ENCODE measurements around the gene ARFGEF2. TPM values are rescaled to one million over a fixed set of nuclear protein-coding genes. Genes with fewer than 3 reads are reported as not detected.

Gene ARFGEF2
- total RNA-seq, 1 experiment from 2014 or later = 47.0 TPM

DNA sequence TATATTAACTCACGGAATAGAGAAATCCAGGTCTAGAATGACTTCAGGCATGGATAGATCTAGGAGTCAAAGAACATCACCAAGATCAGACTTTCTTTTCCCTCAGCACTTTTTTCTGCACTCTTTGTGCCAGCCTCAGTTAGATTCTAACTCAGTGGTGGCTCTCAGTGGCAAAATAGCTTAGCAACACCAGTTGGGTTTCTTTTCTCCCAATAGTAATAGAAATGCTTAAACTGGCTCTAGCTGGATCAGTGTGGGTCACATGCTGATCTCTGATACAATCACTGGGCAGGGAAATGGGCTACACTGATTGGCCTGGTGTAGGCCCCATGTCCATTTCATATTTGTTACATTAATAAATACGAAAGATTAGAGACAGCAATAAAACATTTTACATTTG is 44.2 kb upstream of the ARFGEF2 start:
- Histone ChIP-seq H3K36me3 (ENCODE audit: low read depth) (no peaks in the 10 kb centered on the region), H3K27ac (no peak overlapping the region), H3F3A (ENCODE audit: insufficient read depth, low read depth) (peaks cover 9% of the 10 kb centered on the region; the same call in 1 of the 2 replicates), H3K27me3 (ENCODE audit: insufficient read depth, low read depth) (no peaks in the 10 kb centered on the region), H3K4me2 (no peak overlapping the region), H4K20me1 (ENCODE audit: insufficient read depth) (no peaks in the 10 kb centered on the region), H2AFZ (no peak overlapping the region), H3K4me1 (replicated peaks; ENCODE audit: insufficient read depth) (peaks cover 35% of the 10 kb centered on the region), H3K79me2 (ENCODE audit: low read depth) (no peaks in the 10 kb centered on the region), H3K9me3 (ENCODE audit: insufficient read depth, low read depth) (no peaks in the 10 kb centered on the region), H3K9me2 (ENCODE audit: insufficient read depth) (no peaks in the 10 kb centered on the region), H3K4me3 (no peak overlapping the region)
- intact Hi-C loops (cut with micrococcal nuclease; ENCODE audit: unreplicated experiment) = no loop called here
- DNase-seq = no peak
- no TSS peak for BruUV-seq (replicated peaks)
- TF ChIP-seq EZH2 (IDR thresholded peaks at IDR 0.05; ENCODE audit: low read depth) = no peak
- TF ChIP-seq, protein P1, sequence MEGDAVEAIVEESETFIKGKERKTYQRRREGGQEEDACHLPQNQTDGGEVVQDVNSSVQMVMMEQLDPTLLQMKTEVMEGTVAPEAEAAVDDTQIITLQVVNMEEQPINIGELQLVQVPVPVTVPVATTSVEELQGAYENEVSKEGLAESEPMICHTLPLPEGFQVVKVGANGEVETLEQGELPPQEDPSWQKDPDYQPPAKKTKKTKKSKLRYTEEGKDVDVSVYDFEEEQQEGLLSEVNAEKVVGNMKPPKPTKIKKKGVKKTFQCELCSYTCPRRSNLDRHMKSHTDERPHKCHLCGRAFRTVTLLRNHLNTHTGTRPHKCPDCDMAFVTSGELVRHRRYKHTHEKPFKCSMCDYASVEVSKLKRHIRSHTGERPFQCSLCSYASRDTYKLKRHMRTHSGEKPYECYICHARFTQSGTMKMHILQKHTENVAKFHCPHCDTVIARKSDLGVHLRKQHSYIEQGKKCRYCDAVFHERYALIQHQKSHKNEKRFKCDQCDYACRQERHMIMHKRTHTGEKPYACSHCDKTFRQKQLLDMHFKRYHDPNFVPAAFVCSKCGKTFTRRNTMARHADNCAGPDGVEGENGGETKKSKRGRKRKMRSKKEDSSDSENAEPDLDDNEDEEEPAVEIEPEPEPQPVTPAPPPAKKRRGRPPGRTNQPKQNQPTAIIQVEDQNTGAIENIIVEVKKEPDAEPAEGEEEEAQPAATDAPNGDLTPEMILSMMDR (conservative IDR thresholded peaks at IDR 0.05) = no peak
- POLR2A ChIA-PET (ENCODE audit: unreplicated experiment) = no interaction called here
- CTCF ChIA-PET = no interaction called here

DNA sequence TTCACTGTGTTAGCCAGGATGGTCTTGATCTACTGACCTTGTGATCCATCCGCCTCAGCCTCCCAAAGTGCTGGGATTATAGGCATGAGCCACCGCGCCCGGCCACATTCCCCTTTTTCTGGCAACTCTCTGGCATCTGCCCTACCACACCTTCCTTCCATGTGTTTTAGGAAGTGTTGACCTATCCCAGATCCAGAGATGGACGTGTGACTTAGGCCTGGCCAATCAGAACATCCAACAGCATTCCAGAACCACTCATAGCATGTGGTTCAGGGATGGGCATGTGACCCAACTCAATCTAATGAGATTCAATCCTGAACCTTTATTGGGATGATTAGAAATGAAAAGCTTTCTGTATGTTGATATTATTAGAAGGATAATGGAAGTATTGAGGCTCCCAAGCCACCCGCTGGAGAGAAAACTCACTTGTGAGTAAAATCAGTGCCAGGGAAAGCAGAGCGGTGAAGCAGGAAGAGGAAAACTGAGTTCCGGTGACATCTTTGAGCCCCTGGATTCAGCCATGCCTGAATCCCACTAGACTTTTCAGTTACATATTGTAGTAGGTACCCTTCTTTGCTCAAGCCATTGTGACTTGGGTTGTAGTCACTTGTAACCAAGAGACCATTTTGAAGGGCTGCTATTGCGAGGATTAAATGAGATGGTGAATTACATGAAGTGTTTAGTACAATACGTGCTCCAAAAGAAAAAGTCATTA is 42.8 kb upstream of the ARFGEF2 start:
- intact Hi-C loops (cut with micrococcal nuclease; ENCODE audit: unreplicated experiment) = no loop called here
- no peaks in the 10 kb centered on the region for H3K36me3 ChIP-seq (ENCODE audit: low read depth)
- H3F3A ChIP-seq (ENCODE audit: insufficient read depth, low read depth) = peaks cover 9% of the 10 kb centered on the region; the same call in 1 of the 2 replicates
- ChIA-PET POLR2A (ENCODE audit: unreplicated experiment) (no interaction called here), CTCF (no interaction called here)
- H3K4me3 ChIP-seq = no peak overlapping the region
- no peaks in the 10 kb centered on the region for H3K27me3 ChIP-seq (ENCODE audit: insufficient read depth, low read depth)
- H3K4me1 ChIP-seq (replicated peaks; ENCODE audit: insufficient read depth) = peaks cover 35% of the 10 kb centered on the region
- no peaks in the 10 kb centered on the region for H3K9me3 ChIP-seq (ENCODE audit: insufficient read depth, low read depth)
- BruUV-seq (replicated peaks) = no TSS peak
- H4K20me1 ChIP-seq (ENCODE audit: insufficient read depth) = no peaks in the 10 kb centered on the region
- H3K27ac ChIP-seq = no peak overlapping the region
- DNase-seq = no peak
- no peaks in the 10 kb centered on the region for H3K79me2 ChIP-seq (ENCODE audit: low read depth)
- H3K4me2 ChIP-seq = no peak overlapping the region
- H3K9me2 ChIP-seq (ENCODE audit: insufficient read depth) = no peaks in the 10 kb centered on the region
- H2AFZ ChIP-seq = no peak overlapping the region
- TF ChIP-seq, protein P1 (conservative IDR thresholded peaks at IDR 0.05) = no peak
- no peak for TF ChIP-seq EZH2 (IDR thresholded peaks at IDR 0.05; ENCODE audit: low read depth)

DNA sequence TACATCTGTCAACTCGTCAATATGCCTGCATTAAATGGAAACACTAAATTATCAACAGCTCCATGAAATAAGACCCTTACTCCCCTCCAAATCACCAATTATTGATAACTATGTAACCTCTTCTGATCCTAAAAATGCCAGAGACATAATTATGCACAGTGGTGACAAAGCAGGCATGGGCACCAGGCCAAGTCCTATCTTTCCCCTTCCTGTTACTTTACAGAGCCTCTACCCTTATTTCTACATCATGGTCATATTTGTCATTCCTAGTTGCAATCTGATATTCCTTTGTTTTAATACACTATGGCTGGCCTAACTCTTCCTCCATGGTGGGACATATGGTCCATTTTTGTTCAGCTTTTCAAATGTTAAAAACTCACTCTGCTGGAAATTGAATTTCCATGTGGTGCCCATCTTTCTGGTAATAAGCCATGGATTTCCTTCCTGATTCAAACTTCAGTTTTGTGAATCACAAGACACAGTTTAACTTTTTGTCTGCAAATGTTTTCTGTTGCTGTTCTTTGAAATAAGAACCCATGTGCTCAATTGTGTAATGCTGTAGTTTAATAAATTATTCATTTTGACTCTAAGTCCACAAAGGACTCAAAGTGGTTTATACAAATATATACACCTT is 41.8 kb upstream of the ARFGEF2 start:
- H3K9me2 ChIP-seq (ENCODE audit: insufficient read depth) = no peaks in the 10 kb centered on the region
- CTCF ChIA-PET = no interaction called here
- H3K4me1 ChIP-seq (replicated peaks; ENCODE audit: insufficient read depth) = peaks cover 35% of the 10 kb centered on the region
- BruUV-seq (replicated peaks) = no TSS peak
- peak overlapping the region; percentile 34 for H3K27ac ChIP-seq
- H3K36me3 ChIP-seq (ENCODE audit: low read depth) = no peaks in the 10 kb centered on the region
- H2AFZ ChIP-seq = 0 out of 2 replicates have a peak overlapping the region, but pooled peaks have one; percentile 2
- H3K9me3 ChIP-seq (ENCODE audit: insufficient read depth, low read depth) = no peaks in the 10 kb centered on the region
- peak overlapping the region; percentile 35 for H3K4me2 ChIP-seq
- intact Hi-C loops (cut with micrococcal nuclease; ENCODE audit: unreplicated experiment) = no loop called here
- DNase-seq = peak; percentile 65 to 76
- peaks cover 9% of the 10 kb centered on the region; the same call in 1 of the 2 replicates for H3F3A ChIP-seq (ENCODE audit: insufficient read depth, low read depth)
- H3K79me2 ChIP-seq (ENCODE audit: low read depth) = no peaks in the 10 kb centered on the region
- TF ChIP-seq, protein P1 (conservative IDR thresholded peaks at IDR 0.05) = no peak
- no peak for TF ChIP-seq EZH2 (IDR thresholded peaks at IDR 0.05; ENCODE audit: low read depth)
- no peaks in the 10 kb centered on the region for H3K27me3 ChIP-seq (ENCODE audit: insufficient read depth, low read depth)
- no peaks in the 10 kb centered on the region for H4K20me1 ChIP-seq (ENCODE audit: insufficient read depth)
- H3K4me3 ChIP-seq = no peak overlapping the region
- POLR2A ChIA-PET (ENCODE audit: unreplicated experiment) = no interaction called here
